ENCODE measurements around the gene INPP5A. TPM values are rescaled to one million over a fixed set of nuclear protein-coding genes. Genes with fewer than 3 reads are reported as not detected.

Gene INPP5A
- total and polyA plus RNA-seq, 2 of the 13 experiments (the other 11 are each of a cell fraction or from before 2014, with no cell fraction given), result 17.5 to 37.9 TPM

GRCh38 chr10:132774181-132774901 is 236.8 kb downstream of the INPP5A start:
- Histone ChIP-seq H2AFZ (ENCODE audit: low read length) (no peak overlapping the region), H3K4me1 (ENCODE audit: insufficient read depth, low read length) (peaks cover 12% of the 10 kb centered on the region), H4K20me1 (ENCODE audit: insufficient read depth, low read length) (no peaks in the 10 kb centered on the region), H3K9ac (ENCODE audit: insufficient read depth, low read depth, low read length) (peak overlapping the region; percentile 5; the same call in 1 of the 2 replicates), H3K36me3 (replicated peaks in 1 of 2; ENCODE audit: control insufficient read depth in 1 of 2, insufficient read depth in 2 of 2, low read length in 2 of 2) (no peaks in the 10 kb centered on the region), H3K4me2 (ENCODE audit: low read depth, low read length) (peak overlapping the region; percentile 63), H3K27ac (ENCODE audit: extremely low read length, insufficient read depth, low read length) (no peak overlapping the region), H3K4me3 (replicated peaks in 1 of 3; ENCODE audit: insufficient read depth in 1 of 3, low read depth in 2 of 3, low read length in 3 of 3) (peak overlapping the region in 1 of 3 experiments; percentile 54; a peak in 1 of 6 replicates), H3K79me2 (ENCODE audit: insufficient read depth, low read length) (no peaks in the 10 kb centered on the region), H3K9me3 (ENCODE audit: low read length) (no peaks in the 10 kb centered on the region), H3K27me3 (ENCODE audit: control insufficient read depth in 1 of 2, insufficient read depth in 2 of 2, low read length in 2 of 2) (no peaks in the 10 kb centered on the region)
- in situ Hi-C loops (cut with HindIII; ENCODE audit: extremely low pct_ligation_motif_present, low pct_unique_long_range_greater_than_20kb) (no loop called here), intact Hi-C loops (cut with micrococcal nuclease; ENCODE audit: unreplicated experiment) (no loop called here)
- peak; percentile 56 for DNase-seq (ENCODE audit: low spot score)
- CTCF ChIA-PET (ENCODE audit: low intra/inter-chr PET ratio, low total read pairs), result no interaction called here
- ATAC-seq, result peak; percentile 74
- no TSS peak for BruUV-seq (replicated peaks)
- FAIRE-seq, result no peak
- no peak; the same call in 1 of the 2 replicates for TF ChIP-seq HNF1A (IDR thresholded peaks at IDR 0.05; ENCODE audit: low read depth)
- TF ChIP-seq HNF1A (CRISPR knock-in tag; IDR thresholded peaks at IDR 0.05; ENCODE audit: borderline replicate concordance), result peak; percentile 44; the same call in 1 of the 2 replicates
- TF ChIP-seq ZNF432 (CRISPR knock-in tag; IDR thresholded peaks at IDR 0.05; ENCODE audit: borderline replicate concordance), result no peak
- peak; percentile 10 for TF ChIP-seq HNRNPK (IDR thresholded peaks at IDR 0.05; ENCODE audit: low read depth, low read length, poor library complexity, severe bottlenecking)
- peak; percentile 65 for TF ChIP-seq HNRNPLL (IDR thresholded peaks at IDR 0.05; ENCODE audit: low read depth, low read length, poor library complexity, severe bottlenecking)
- TF ChIP-seq, protein P1, sequence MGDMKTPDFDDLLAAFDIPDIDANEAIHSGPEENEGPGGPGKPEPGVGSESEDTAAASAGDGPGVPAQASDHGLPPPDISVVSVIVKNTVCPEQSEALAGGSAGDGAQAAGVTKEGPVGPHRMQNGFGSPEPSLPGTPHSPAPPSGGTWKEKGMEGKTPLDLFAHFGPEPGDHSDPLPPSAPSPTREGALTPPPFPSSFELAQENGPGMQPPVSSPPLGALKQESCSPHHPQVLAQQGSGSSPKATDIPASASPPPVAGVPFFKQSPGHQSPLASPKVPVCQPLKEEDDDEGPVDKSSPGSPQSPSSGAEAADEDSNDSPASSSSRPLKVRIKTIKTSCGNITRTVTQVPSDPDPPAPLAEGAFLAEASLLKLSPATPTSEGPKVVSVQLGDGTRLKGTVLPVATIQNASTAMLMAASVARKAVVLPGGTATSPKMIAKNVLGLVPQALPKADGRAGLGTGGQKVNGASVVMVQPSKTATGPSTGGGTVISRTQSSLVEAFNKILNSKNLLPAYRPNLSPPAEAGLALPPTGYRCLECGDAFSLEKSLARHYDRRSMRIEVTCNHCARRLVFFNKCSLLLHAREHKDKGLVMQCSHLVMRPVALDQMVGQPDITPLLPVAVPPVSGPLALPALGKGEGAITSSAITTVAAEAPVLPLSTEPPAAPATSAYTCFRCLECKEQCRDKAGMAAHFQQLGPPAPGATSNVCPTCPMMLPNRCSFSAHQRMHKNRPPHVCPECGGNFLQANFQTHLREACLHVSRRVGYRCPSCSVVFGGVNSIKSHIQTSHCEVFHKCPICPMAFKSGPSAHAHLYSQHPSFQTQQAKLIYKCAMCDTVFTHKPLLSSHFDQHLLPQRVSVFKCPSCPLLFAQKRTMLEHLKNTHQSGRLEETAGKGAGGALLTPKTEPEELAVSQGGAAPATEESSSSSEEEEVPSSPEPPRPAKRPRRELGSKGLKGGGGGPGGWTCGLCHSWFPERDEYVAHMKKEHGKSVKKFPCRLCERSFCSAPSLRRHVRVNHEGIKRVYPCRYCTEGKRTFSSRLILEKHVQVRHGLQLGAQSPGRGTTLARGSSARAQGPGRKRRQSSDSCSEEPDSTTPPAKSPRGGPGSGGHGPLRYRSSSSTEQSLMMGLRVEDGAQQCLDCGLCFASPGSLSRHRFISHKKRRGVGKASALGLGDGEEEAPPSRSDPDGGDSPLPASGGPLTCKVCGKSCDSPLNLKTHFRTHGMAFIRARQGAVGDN (CRISPR knock-in tag; IDR thresholded peaks at IDR 0.05), result peak; percentile 26; the same call in 1 of the 2 replicates
- 0 out of 2 replicates have a peak, but pooled peaks have one; percentile 31 for TF ChIP-seq FOXA3 (CRISPR knock-in tag; IDR thresholded peaks at IDR 0.05)
- TF ChIP-seq, protein P2, sequence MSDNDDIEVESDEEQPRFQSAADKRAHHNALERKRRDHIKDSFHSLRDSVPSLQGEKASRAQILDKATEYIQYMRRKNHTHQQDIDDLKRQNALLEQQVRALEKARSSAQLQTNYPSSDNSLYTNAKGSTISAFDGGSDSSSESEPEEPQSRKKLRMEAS (IDR thresholded peaks at IDR 0.05), result peak; percentile 43; the same call in 1 of the 2 replicates
- TF ChIP-seq ZNF234 (CRISPR knock-in tag; conservative IDR thresholded peaks at IDR 0.05), result no peak
- TF ChIP-seq ZNF121 (CRISPR knock-in tag; IDR thresholded peaks at IDR 0.05), result peak; percentile 70
- no peak for TF ChIP-seq CREBL2 (CRISPR knock-in tag; IDR thresholded peaks at IDR 0.05; ENCODE audit: borderline replicate concordance)
- 0 out of 2 replicates have a peak, but pooled peaks have one; percentile 14 for TF ChIP-seq GABPB1 (CRISPR knock-in tag; IDR thresholded peaks at IDR 0.05)
- POLR2A ChIA-PET, result no interaction called here
- 16% methylated on average over 17 of the region's 29 CpGs for WGBS (ENCODE audit: low lambda C conversion rate)

All from HepG2 (cell line).